H1 (cell line): ENCODE results near the gene ITGAE. TPM values are rescaled to one million over a fixed set of nuclear protein-coding genes. Genes with fewer than 3 reads are reported as not detected.
A peak's percentile ranks its signal among the peaks of the same experiment; 100 is the strongest.

Source experiments
- CTCF ChIA-PET: fragments of 300-600 bp; sonication (Branson Sonifier 250); formaldehyde crosslinking; loops from one replicate; lab custom pipeline; 2021; ENCODE audit not compliant: partially characterized antibody; lab: Charles Lee
- POLR2A ChIA-PET: fragments of 300-600 bp; sonication (Branson Sonifier 250); formaldehyde crosslinking; loops from one replicate; lab custom pipeline; 2021; ENCODE audit warnings: inconsistent platforms; ENCODE audit not compliant: partially characterized antibody; lab: Charles Lee
- DNase-seq, 2 experiments: peaks; one replicate each; pipeline versions ENCODE4 v3.0.0 to v3.0.0-alpha.2; 2010 to 2022; ENCODE audit warnings: low spot score in 2 of 2, low read depth in 1 of 2, mixed read lengths in 1 of 2
- FAIRE-seq: peaks from 2 replicates; lab custom pipeline; 2011; peaks lifted over from hg19 to GRCh38; lab: Jason Lieb, UNC
- H2AFZ ChIP-seq: 2 replicates; pipeline ENCODE4 v1.8.1; 2012; ENCODE audit warnings: low read length, inconsistent platforms
- H2AK5ac ChIP-seq: 2 replicates; pipeline ENCODE4 v1.6.1; 2013; ENCODE audit warnings: low read depth, low read length
- H2BK120ac ChIP-seq: replicated peaks from 2 replicates; pipeline ENCODE3; 2013; ENCODE audit warnings: low read depth, low read length, inconsistent platforms
- H2BK12ac ChIP-seq: 2 replicates; pipeline ENCODE4 v1.6.1; 2013; ENCODE audit warnings: low read depth, low read length
- H2BK15ac ChIP-seq: 2 replicates; pipeline ENCODE4 v1.6.1; 2013; ENCODE audit warnings: low read length
- H2BK20ac ChIP-seq: 2 replicates; pipeline ENCODE4 v1.6.1; 2013; ENCODE audit warnings: low read length
- H2BK5ac ChIP-seq: 2 replicates; pipeline ENCODE4 v1.6.1; 2013; ENCODE audit warnings: low read depth, low read length
- H3K14ac ChIP-seq: 2 replicates; pipeline ENCODE4 v1.6.1; 2013; ENCODE audit warnings: inconsistent platforms; ENCODE audit not compliant: insufficient read length
- H3K18ac ChIP-seq: 2 replicates; pipeline ENCODE4 v1.6.1; 2013; ENCODE audit warnings: low read length; ENCODE audit errors: extremely low read depth
- H3K23ac ChIP-seq: 2 replicates; pipeline ENCODE4 v1.6.1; 2013; ENCODE audit warnings: inconsistent platforms; ENCODE audit not compliant: insufficient read length
- H3K23me2 ChIP-seq: 2 replicates; pipeline ENCODE4 v1.6.1; 2013; ENCODE audit warnings: low read depth, low read length
- H3K27ac ChIP-seq: 2 replicates; pipeline ENCODE4 v1.6.1; 2011; ENCODE audit warnings: low read depth, low read length, inconsistent platforms
- H3K27me3 ChIP-seq, 4 experiments: replicated peaks in 1 of 4; 1 replicate in 1 of 4; 2 replicates in 3 of 4; pipeline versions ENCODE4 v1.6.1 to v1.8.1; 2011 to 2013; ENCODE audit warnings: low read length in 3 of 4, mild to moderate bottlenecking in 3 of 4, inconsistent platforms in 2 of 4, mixed read lengths in 2 of 4, moderate library complexity in 1 of 4; ENCODE audit not compliant: control insufficient read depth in 3 of 4, insufficient read depth in 3 of 4; ENCODE audit errors: extremely low read depth in 1 of 4
- H3K36me3 ChIP-seq, 4 experiments: 2 replicates each; pipeline versions ENCODE4 v1.6.1 to v1.8.1; 2011 to 2013; ENCODE audit warnings: mild to moderate bottlenecking in 4 of 4, low read length in 3 of 4, moderate library complexity in 2 of 4, control low read depth in 1 of 4, inconsistent platforms in 1 of 4; ENCODE audit not compliant: insufficient read depth in 4 of 4, control insufficient read depth in 2 of 4
- H3K4ac ChIP-seq: replicated peaks from 2 replicates; pipeline ENCODE3; 2013; ENCODE audit warnings: low read length, low read depth, mixed read lengths, inconsistent platforms; ENCODE audit not compliant: insufficient read length
- H3K4me1 ChIP-seq, 4 experiments: replicated peaks in 1 of 4; 1 replicate in 1 of 4; 2 replicates in 3 of 4; pipeline versions ENCODE4 v1.6.1 to v1.8.1; 2011 to 2013; ENCODE audit warnings: low read length in 3 of 4, inconsistent platforms in 2 of 4, mixed read lengths in 1 of 4; ENCODE audit not compliant: insufficient read depth in 4 of 4, control insufficient read depth in 3 of 4
- H3K4me2 ChIP-seq, 2 experiments: 2 replicates each; pipeline versions ENCODE4 v1.6.1 to v1.8.1; 2011 to 2013; ENCODE audit warnings: low read depth in 2 of 2, low read length in 2 of 2, control low read depth in 1 of 2, inconsistent platforms in 1 of 2, mild to moderate bottlenecking in 1 of 2; ENCODE audit not compliant: insufficient read depth in 1 of 2
- H3K4me3 ChIP-seq, 4 experiments: fragments of 200-600, 300-600 bp in 1 of 4; sonication (generic), shearing (Covaris generic), sonication (Bioruptor Twin) in 1 of 4; 2 replicates each; pipeline versions ENCODE4 v1.5.1 to v1.8.1; 2011 to 2016; ENCODE audit warnings: low read length in 4 of 4, low read depth in 3 of 4, control low read depth in 2 of 4, inconsistent platforms in 2 of 4, mild to moderate bottlenecking in 2 of 4, mixed read lengths in 1 of 4, moderate library complexity in 1 of 4; ENCODE audit not compliant: insufficient read depth in 2 of 4; ENCODE audit errors: extremely low read depth in 1 of 4
- H3K56ac ChIP-seq: replicated peaks from 2 replicates; pipeline ENCODE3; 2013; ENCODE audit warnings: low read depth, mild to moderate bottlenecking, mixed read lengths, low read length, inconsistent platforms; ENCODE audit not compliant: insufficient read length
- H3K79me1 ChIP-seq: 2 replicates; pipeline ENCODE4 v1.6.1; 2013; ENCODE audit warnings: low read depth, low read length, control low read depth
- H3K79me2 ChIP-seq, 2 experiments: 2 replicates each; pipeline versions ENCODE4 v1.6.1 to v1.8.1; 2012 to 2013; ENCODE audit warnings: low read length in 2 of 2, mild to moderate bottlenecking in 2 of 2, inconsistent platforms in 1 of 2; ENCODE audit not compliant: insufficient read depth in 2 of 2, control insufficient read depth in 1 of 2
- H3K9ac ChIP-seq, 4 experiments: replicated peaks in 1 of 4; 1 replicate in 1 of 4; 2 replicates in 3 of 4; pipeline versions ENCODE4 v1.6.1 to v1.8.1; 2011 to 2013; ENCODE audit warnings: low read depth in 3 of 4, low read length in 3 of 4, control low read depth in 2 of 4, mild to moderate bottlenecking in 2 of 4, moderate library complexity in 2 of 4, inconsistent platforms in 1 of 4; ENCODE audit errors: extremely low read depth in 1 of 4
- H3K9me3 ChIP-seq, 2 experiments: 2 replicates each; pipeline versions ENCODE4 v1.6.1 to v1.8.1; 2012 to 2013; ENCODE audit warnings: mild to moderate bottlenecking in 2 of 2, moderate library complexity in 2 of 2, control low read depth in 1 of 2, inconsistent platforms in 1 of 2, low read depth in 1 of 2, low read length in 1 of 2, mixed read lengths in 1 of 2; ENCODE audit not compliant: insufficient read depth in 2 of 2
- H4K20me1 ChIP-seq, 2 experiments: replicated peaks in 1 of 2; 2 replicates each; pipeline versions ENCODE3 to v1.8.1; 2011 to 2013; ENCODE audit warnings: inconsistent platforms in 2 of 2, low read length in 2 of 2, mild to moderate bottlenecking in 1 of 2; ENCODE audit not compliant: insufficient read depth in 2 of 2, control insufficient read depth in 1 of 2
- H4K5ac ChIP-seq: 2 replicates; pipeline ENCODE4 v1.6.1; 2013; ENCODE audit warnings: low read length, low read depth, mixed read lengths, inconsistent platforms; ENCODE audit not compliant: insufficient read length
- H4K8ac ChIP-seq: 2 replicates; pipeline ENCODE4 v1.8.0; 2013; ENCODE audit warnings: mild to moderate bottlenecking, moderate library complexity, low read length, inconsistent platforms; ENCODE audit not compliant: insufficient read depth; ENCODE audit errors: extremely low read depth
- H4K91ac ChIP-seq: replicated peaks from 2 replicates; pipeline ENCODE3; 2013; ENCODE audit warnings: low read length, mixed read lengths, inconsistent platforms; ENCODE audit not compliant: insufficient read length
- CBX8 ChIP-seq: fragments of 300-800, 300-1000 bp; sonication (generic); IDR thresholded peaks from 2 replicates; pipeline ENCODE4 v1.7.1; 2016; ENCODE audit warnings: low read depth, low read length, borderline replicate concordance
- CHD1 ChIP-seq: IDR thresholded peaks from 2 replicates; pipeline ENCODE4 v1.6.1; 2012; ENCODE audit warnings: low read depth, low read length, improper control_type of control experiment
- FOSL1 ChIP-seq: IDR thresholded peaks from 2 replicates; pipeline ENCODE4 v1.6.1; 2011; ENCODE audit warnings: mild to moderate bottlenecking, low read depth, low read length, moderate library complexity; ENCODE audit not compliant: insufficient read depth
- KDM4A ChIP-seq: IDR thresholded peaks from one replicate; pipeline ENCODE4 v1.7.1; 2012; ENCODE audit warnings: low read depth, mild to moderate bottlenecking, moderate library complexity, low read length, inconsistent platforms; ENCODE audit not compliant: severe bottlenecking
- MAFK ChIP-seq: IDR thresholded peaks from 2 replicates; pipeline ENCODE4 v1.6.1; 2012; ENCODE audit warnings: low read depth, mild to moderate bottlenecking, improper control_type of control experiment, low read length
- NRF1 ChIP-seq: IDR thresholded peaks from 2 replicates; pipeline ENCODE4 v1.6.1; 2011; ENCODE audit warnings: mild to moderate bottlenecking, low read depth, low read length, improper control_type of control experiment
- PHF8 ChIP-seq: fragments of 200-600 bp; sonication (generic); conservative IDR thresholded peaks from 2 replicates; pipeline ENCODE4 v1.7.1; 2012; ENCODE audit warnings: low read depth, mild to moderate bottlenecking, inconsistent platforms, low read length, moderate library complexity
- RFX5 ChIP-seq: IDR thresholded peaks from 2 replicates; pipeline ENCODE4 v1.6.1; 2011; ENCODE audit warnings: low read depth, low read length, improper control_type of control experiment, borderline replicate concordance
- SP1 ChIP-seq: IDR thresholded peaks from 2 replicates; pipeline ENCODE4 v1.6.1; 2011; ENCODE audit warnings: low read depth, low read length
- TAF7 ChIP-seq: optimal IDR thresholded peaks from 2 replicates; pipeline ENCODE3; 2011; ENCODE audit warnings: low read depth, mild to moderate bottlenecking, inconsistent platforms, low read length, moderate library complexity, borderline replicate concordance
- TBP ChIP-seq: IDR thresholded peaks from 2 replicates; pipeline ENCODE4 v1.6.1; 2011; ENCODE audit warnings: low read depth, low read length, improper control_type of control experiment
- WGBS, 2 experiments: shearing (Covaris generic) in 1 of 2; methylation state at CpG; one replicate each; pipeline versions ENCODE4 v1.1.6 to v1.1.7; 2013 to 2015; ENCODE audit warnings: low lambda C conversion rate in 2 of 2, mixed read lengths in 2 of 2, inconsistent platforms in 1 of 2, low coverage in 1 of 2, missing lambda C conversion rate in 1 of 2; ENCODE audit not compliant: insufficient replicate concordance in 2 of 2, insufficient coverage in 1 of 2, insufficient read length in 1 of 2; ENCODE audit errors: extremely low coverage in 1 of 2, missing lambda C conversion rate in 1 of 2; 5-methylcytosine and 5-hydroxymethylcytosine counted together
- polyA plus RNA-seq, 7 experiments: library from polyadenylated mRNA; depleted of rRNA in 3 of 7; stranded (reverse) in 5 of 7; unstranded in 2 of 7; fragments of >200 nt in 5 of 7; fragments of 200-250 nt in 2 of 7; gene quantifications; 1 replicate in 5 of 7; 2 replicates in 1 of 7; 4 replicates in 1 of 7; pipeline versions ENCODE4 v1.2.1 to v1.2.3, GENCODE V29; 2011 to 2013; ENCODE audit warnings: missing spikeins in 2 of 7, mixed read lengths in 2 of 7
- total RNA-seq: library from RNA; stranded (reverse); fragmentation: NEBNext Ultra II Directional; extraction: Animal tissue kit (Norgen Biotek cat#: 25700); gene quantifications from 2 replicates; pipeline ENCODE4 v1.2.1, GENCODE V29; 2021
- TF ChIP-seq, protein P1 (sequence below): IDR thresholded peaks from 2 replicates; pipeline ENCODE4 v1.6.1; 2012; ENCODE audit warnings: inconsistent platforms

The ITGAE gene
- total and polyA plus RNA-seq, 2 of the 8 experiments (the other 6 are each of a cell fraction or from before 2014, with no cell fraction given), result 23.2 to 43.1 TPM

- H2BK120ac ChIP-seq, result no peak overlapping the region
- H3K4me2 ChIP-seq, result peak overlapping the region in 1 of 2 experiments; percentile 56; a peak in 3 of 4 replicates
- no peak overlapping the region for H4K5ac ChIP-seq
- H3K4me3 ChIP-seq, result no peak overlapping the region
- no peak overlapping the region for H3K9ac ChIP-seq
- no peak overlapping the region for H3K27ac ChIP-seq
- H2BK20ac ChIP-seq, result no peak overlapping the region
- CTCF ChIA-PET, result interaction anchor here (0.7 to 1.9 kb wide), 10 partner anchors 14 to 91 kb away, joined by 3 to 17 read pairs (median 4); partner anchors contain the start of gene NCBP3
- no peak overlapping the region for H3K14ac ChIP-seq
- H3K36me3 ChIP-seq, result no peaks in the 10 kb centered on the region
- no peak overlapping the region for H2AK5ac ChIP-seq
- no peak overlapping the region for H4K91ac ChIP-seq
- no peaks in the 10 kb centered on the region for H3K79me2 ChIP-seq
- H2AFZ ChIP-seq, result no peak overlapping the region
- no peaks in the 10 kb centered on the region for H3K9me3 ChIP-seq
- no peak overlapping the region for H3K56ac ChIP-seq
- H2BK5ac ChIP-seq, result no peak overlapping the region
- H2BK15ac ChIP-seq, result no peak overlapping the region
- peaks cover 4% of the 10 kb centered on the region; the same call in 1 of the 2 replicates for H3K23me2 ChIP-seq
- H4K8ac ChIP-seq, result no peak overlapping the region; the same call in 1 of the 2 replicates
- DNase-seq (no peak), FAIRE-seq (no peak)
- no peak overlapping the region for H3K4ac ChIP-seq
- H3K27me3 ChIP-seq, result no peaks in the 10 kb centered on the region
- POLR2A ChIA-PET, result interaction anchor here (1.0 kb wide), 1 partner anchor 14 kb away, joined by 3 read pairs; no protein-coding TSS in a partner anchor
- no peak overlapping the region for H3K18ac ChIP-seq
- 88% methylated on average over 18 of the region's 18 CpGs; no CpG with 5 or more reads in 1 of the 2 experiments for WGBS, 2 experiments
- H3K23ac ChIP-seq, result no peak overlapping the region
- H4K20me1 ChIP-seq, result no peaks in the 10 kb centered on the region
- H3K4me1 ChIP-seq, result peaks cover 0 to 5% (median 3%) of the 10 kb centered on the region in 4 experiments; a peak in 4 of 7 replicates
- no peaks in the 10 kb centered on the region for H3K79me1 ChIP-seq
- no peak overlapping the region for H2BK12ac ChIP-seq
- TF ChIP-seq KDM4A (no peak), RFX5 (no peak), SP1 (no peak), NRF1 (no peak), FOSL1 (no peak), CHD1 (no peak), PHF8 (no peak), TBP (no peak), TAF7 (no peak), MAFK (no peak), CBX8 (no peak)
- TF ChIP-seq, protein P1, sequence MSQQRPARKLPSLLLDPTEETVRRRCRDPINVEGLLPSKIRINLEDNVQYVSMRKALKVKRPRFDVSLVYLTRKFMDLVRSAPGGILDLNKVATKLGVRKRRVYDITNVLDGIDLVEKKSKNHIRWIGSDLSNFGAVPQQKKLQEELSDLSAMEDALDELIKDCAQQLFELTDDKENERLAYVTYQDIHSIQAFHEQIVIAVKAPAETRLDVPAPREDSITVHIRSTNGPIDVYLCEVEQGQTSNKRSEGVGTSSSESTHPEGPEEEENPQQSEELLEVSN, result no peak
Measured at GRCh38 chr17:3754066-3754457, 46.9 kb downstream of the ITGAE start.
